GM18870 (cell line): ENCODE measurements around the gene HIVEP2.

Source experiments
- ATAC-seq: cut with Tn5 transposase; IDR thresholded peaks from one replicate; pipeline ENCODE4 v1.9.1; 2021; ENCODE audit warnings: moderate library complexity; ENCODE audit not compliant: unreplicated experiment

The HIVEP2 gene

DNA sequence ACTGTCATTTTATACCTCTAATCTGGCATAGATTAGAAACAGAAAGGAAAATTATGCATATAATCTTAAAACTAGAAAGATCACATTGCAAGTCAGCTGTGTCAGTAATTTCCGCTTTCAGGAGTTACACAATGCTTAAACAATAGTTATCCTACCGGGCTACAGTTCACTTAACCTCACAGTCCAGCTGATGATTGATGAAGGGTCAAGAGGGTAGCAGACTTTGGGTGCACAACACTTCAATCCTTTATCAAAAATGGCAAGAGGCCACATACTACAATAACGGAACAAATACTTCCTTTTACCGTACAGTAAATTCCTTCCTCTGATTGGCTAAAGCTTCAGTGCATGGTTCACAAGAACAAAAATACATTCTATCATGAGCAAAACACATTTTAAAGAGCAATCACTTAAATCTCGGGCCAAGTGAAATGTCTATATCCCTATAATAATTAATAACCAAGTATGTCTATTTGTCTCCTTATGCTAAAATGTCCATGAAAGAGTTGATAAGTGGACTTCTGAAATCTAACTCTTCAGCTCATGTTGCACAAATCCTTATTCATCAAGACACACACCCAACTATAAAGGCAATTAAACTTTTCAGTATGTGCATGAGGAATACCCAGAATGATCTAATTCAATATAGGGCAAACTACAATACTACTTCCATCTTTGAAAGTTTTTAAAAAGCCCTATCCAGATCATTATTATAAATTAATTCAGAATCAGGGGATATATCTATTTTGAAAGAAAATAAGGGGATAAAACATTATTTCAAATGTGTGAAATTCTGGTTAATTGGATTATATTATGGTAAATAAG, 76.8 kb downstream of the HIVEP2 start:
- ATAC-seq = peak; percentile 39

DNA sequence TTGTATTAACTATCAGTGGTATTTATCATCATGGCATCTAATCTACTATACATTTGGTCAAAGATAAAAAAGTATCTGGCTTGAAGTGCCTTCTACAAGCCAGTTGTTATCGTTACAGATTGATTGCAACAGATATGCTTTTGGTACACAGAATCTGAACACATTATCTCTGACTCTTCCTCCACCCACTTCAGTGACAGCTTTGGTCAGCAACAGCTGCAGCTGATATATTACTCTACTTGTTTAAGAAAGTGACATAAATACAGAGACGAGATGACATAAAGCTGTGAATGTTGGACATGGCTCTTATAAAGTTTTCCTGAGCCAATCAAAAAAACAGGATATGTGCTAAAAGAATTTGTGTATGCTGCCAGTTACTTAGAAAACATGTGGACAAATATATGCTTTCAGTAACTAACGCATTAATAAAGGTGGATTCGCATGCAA, 77.6 kb downstream of the HIVEP2 start:
- no peak for ATAC-seq

DNA sequence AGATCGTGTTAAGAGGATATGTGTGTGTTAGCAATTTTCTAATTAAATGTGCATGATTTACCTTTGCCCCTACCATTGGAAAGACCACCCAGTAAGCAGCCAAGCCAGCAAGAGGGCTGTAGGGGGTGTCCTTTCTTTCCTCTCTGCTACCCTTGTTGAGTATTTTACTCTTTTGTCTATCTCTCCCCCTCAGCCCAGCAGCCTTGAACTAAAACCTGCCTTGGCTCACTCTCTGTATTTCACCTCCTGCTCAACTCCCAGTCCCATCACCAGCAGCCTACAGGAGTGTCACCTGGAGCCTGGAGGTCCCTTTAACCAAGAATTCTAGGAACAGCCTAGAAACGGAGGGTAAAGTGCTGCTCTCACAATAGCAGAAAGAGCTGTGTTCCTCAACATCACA, 81.0 kb downstream of the HIVEP2 start:
- no peak for ATAC-seq

DNA sequence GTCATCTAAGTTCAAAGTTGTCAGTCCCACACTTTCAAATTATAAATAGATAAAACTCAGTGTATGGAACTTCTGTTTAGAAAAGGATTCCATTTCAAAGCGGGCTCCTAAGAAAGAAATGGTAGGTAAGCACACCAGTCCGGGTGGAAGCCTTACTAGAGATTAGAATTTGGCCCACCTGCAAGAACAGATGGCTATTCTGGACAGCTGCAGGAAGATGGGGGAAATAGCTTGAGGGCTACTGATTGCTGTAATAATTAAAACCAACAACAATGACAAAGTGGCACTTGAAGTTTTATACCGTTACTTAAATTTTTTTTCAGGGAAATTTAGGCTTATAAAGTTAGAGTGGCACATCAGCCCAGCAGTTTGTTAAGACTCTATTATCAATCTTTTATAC, 83.3 kb downstream of the HIVEP2 start:
- ATAC-seq = no peak

DNA sequence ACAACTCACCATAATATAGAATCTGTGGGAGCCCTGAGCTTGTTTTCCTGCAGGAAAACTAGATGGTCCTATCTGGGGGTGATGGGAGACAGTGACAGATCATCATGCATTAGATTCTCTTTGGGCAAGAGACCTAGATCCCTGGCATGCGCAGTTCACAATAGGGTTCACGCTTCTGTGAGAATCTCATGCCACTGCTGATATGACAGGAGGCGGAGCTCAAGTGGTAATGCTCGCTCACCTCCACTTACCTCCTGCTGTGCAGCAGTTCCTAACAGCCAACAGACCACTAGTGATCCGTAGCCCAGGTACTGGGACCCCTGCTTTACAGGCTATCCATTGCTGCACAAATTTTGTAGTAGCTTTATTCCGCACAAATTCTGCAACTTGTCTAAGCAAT, 84.5 kb downstream of the HIVEP2 start:
- ATAC-seq = no peak

DNA sequence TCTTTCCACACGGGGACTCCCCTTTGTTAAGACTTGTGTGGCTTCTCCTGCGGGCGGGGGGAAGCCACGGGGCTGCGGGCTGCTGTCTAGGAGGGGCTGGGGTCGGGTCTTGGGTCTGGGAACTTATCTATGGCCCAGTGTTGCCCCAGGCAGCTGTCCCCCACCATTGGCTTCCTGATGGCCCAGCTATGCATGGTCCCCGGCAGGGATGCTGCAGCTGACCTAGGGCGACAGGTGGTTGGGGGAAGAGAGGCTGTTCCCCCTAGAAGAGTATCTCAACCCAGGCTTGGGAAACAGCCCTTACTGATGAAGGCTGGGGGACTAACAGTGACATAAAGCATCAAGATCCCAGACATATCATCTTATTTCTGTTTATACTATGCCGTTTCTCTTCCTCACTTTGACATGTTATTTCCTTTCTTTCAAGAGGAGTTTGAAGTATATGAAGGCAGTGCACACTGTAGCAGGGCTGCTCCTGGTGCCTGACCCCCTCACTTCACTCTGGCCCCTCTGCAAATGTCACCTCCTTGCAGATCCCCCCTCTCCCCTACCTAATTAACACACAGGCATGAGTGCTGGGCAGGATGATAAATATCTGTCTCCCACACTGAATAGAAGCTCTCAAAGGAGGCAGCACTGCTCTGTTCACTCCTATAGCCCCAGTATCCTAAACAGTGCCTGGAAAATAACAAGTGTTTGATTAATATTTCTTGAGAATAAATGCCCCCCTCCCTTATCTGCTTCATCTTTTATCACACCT, 87.0 kb downstream of the HIVEP2 start:
- ATAC-seq = no peak

DNA sequence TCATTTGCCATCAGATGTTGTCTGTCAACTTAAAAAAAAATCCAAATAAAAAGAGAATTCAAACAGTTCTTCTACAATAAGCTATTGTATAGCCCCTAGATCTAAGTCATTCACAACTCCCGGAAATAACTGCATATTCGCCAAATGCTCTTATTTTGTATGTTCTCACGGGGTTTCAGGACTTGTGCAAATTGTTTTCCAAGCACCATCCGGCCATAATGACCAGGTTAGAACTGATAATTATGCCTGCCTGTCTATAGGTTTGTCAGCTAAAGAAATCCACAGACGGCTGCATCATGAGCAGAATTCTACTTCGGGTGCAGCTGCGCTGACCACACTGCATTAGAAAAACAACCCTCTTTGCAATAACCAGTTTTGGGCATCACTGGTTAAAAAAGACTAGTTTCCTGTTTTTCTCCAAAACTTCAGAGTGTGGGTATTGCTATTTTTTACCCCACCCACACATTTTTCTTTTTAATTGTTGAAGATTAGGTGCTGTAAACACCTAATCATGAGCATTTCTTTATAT, 87.7 kb downstream of the HIVEP2 start:
- peak; percentile 32 for ATAC-seq

DNA sequence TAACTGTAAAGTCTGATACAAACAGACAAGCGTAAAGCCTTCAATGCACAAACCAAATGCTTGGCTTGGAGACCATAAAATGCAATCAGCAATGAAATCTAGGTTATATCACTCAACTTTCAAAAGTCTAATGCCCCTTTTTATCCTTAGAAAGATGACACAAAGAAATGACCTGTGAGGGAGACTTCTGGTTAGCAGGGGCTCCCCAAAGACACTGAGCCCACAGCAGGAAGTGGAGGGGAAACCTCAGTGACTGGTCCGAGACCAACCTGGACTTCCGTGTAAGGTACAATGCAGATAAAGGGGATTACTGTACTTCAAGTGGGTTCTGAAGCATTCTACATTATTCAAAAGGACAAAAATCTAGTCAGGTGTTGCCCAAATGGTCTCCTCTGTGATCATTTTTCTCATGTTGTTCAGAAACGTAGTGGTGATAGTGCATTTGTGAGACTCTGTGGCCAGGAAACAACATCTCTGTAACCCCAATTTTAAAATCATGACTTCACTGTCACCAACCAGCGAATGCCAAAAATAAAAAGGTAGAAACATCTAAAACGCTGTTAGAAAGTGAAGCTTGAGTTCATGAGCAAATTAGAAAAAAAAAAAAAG, 88.2 kb downstream of the HIVEP2 start:
- ATAC-seq = peak; percentile 61

DNA sequence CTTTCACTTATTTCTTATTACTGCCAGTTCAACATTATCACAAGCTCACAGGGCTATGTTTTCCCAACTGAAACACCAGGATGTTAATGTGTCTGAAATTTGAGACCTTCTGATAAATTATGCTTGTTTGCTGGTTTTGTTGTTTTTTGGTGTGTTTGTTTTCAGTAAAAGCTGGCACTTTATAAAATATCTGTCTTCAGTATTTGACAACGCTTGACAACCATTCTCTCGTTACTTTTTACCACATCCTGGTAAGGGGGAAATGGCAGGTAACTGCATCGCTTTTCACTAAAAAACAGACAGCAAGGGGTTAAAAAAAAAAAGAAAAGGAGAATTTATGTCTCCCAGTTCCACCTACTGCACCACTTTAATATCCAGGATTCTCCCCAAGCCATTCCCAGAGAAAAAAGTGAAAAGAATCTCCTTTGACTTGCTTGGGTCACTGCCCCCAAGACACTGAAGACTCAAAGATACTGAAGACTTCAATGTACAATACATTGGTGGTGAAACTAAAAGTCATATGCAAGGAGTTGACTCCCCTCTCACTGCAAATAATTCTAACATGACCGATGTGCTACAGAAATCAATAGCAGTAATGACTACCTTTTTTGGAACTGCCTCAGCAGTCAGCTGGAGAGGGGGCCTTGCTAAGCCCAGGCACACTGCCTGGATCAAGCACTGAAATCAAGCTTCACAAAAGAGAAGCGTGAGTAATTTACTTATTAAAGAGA, 88.9 kb downstream of the HIVEP2 start:
- peak; percentile 21 for ATAC-seq

DNA sequence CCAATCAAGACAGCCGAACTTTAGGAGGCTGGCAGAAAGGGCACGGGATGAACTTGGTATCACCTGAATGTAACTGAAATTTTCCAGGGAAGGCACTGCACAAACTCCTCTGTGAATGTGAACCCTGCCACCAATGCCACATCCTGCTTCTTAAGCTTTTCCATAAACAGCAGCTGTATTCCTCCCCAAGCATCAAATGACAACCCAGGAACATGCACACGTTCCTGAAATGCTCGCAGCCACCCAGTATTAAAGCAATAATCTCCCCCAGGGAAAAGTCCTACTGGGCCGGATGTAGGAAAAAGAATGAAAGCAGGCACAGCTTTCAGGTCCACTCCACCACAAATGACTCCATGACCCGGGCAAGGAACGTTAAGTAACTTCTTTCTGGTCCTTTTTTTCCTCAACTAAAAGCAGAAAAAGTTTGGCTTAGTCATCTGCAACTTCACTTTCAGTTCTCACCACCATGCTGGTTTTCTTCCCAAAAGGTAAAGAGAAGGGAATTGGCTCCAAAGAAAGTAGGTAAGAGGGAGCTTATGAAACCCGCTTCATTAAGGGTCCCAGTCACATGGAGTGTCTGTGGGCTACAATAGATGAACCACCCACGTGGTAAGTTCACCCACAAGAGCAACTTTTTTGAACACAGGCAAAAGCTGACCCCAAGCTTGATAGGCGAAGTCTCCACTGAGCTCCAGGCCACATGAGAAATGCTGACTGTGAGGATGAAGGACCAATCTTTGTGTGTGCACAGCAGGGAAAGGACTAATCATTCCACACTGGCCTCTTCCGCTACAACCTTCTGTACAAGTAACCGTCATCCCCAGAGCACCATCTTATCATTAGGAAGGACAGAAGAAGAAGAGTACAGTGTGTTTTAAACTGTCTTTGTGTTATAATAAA, 90.1 kb downstream of the HIVEP2 start:
- ATAC-seq = no peak

DNA sequence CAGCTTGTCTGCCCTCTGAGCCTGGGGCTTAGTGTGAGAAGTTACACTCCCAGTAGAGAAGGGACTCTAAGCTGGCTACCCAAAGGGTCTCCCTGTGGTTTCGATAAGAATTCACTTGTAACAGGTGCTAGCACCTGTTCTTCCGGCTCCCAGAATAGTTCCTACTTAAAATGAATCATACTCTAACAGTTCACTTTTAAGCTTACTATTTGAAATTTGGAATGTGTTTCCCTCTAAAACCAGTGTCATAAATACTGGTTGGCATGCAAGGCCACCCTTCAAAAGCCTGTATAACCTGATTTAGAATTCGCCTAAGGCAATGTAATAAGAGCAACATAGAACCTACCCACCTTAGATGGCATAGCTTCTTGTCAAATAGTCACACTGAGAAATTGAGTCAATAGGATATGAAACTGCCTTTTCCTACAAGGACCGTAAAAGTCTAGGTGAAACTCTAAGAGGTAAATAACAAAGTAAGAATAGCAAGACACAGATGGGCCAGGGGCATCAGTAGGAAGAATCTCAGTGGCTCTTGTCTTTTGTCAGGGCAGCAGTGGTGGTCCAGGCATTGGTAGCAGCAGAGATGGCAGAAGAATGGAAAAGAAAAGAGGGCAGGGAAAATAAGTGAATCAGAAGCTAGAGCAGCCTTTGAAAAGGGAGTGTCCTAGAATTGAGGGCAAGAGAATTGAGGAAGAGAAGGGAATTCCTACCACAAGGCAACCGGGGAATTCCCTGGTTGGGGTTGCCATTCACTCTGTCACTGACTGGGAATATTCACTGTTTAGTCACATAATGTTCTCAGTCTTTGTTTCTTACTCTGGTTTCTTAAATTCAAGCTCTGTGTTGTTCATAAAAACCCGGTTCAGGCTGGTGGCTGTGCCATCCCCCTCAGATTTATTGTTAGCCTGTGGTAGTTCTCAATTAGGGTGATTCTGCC, 91.5 kb downstream of the HIVEP2 start:
- no peak for ATAC-seq

DNA sequence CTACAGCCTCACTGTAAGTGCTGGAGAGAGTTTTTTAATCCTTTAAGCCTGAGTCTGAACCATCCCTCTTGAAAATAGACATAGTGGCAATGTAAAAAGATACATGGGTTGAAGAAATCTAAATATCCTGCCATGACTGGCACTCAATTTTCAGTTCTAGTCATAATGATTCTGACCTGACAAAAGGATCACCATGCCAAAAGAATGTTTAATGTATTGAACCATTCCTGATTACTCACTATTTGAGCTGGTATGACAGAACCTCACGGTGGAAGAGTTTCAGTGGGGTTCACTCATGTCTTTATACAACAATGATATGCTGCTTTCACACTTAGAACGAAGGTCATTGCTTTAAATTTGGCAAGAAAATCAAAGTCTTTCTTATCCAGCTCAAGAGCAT, 93.4 kb downstream of the HIVEP2 start:
- no peak for ATAC-seq

DNA sequence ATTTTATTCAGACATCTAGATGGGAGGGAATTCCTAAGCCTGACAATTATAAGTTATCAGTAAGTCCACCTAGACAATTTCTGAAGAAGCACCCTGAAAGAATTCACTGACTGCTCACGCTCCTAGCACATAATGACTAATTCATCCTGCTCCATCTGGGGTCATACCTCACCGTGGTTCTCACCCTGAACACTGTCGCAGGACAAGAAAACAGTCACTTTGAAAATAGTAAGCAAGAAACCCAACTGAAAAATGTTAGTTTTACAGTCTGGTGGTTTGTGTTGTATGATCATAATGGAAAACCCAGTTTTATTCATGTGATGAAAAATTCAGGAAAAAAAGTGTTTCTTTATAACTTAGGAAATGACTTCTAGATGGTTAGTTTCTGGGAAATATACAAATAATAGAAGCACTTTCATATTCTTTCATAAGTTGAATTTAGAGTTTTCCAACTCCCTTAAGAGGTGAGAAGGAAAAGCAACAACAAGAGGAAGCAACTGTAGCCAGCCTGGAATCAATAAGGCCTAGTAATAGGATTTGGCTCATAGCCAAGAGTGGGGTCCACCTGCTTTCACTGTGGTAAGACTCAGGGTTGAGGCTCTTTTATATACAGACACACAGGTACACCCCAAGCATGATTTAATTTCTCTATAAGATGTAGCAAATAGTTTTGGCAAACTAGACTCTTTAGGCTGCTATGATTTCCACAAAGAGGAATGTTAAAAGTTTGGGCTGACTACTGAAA, 94.1 kb downstream of the HIVEP2 start:
- peak; percentile 62 for ATAC-seq

DNA sequence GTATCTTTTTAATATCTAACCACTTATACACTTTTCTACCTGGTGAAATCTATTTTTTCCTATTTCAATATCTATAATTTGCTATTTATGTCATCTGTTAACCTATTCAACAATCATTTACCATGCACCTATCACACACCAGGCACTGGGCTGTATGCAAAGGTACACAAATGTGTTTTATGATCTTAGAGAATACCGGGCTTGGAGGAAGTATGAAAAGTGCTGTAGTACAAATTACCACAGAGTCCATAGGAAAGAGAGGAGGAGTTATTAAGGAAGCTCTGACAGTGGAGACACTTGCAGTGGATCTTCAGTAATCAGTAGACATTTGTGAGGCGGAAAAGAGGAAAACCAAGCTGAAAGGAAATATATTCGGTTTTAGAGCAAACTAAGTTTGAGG, 96.0 kb downstream of the HIVEP2 start:
- no peak for ATAC-seq

DNA sequence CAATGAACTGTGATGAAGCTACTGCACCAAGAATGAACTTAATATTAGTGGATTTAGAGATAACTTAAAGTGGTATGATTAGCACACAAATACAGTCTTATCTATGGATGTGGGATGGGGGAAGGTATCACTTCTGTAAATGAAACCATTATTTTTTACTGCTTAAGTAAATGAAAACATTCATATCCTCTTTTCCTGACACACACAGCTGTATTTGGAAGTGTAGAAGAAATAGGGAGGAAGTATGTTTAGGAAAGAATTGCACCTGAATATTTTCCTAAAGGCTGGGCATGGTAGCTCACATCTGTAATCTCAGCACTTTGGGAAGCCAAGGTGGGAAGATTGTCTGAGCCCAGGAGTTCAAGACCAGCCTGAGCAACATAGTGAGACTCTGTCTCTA, 96.8 kb downstream of the HIVEP2 start:
- ATAC-seq = no peak

DNA sequence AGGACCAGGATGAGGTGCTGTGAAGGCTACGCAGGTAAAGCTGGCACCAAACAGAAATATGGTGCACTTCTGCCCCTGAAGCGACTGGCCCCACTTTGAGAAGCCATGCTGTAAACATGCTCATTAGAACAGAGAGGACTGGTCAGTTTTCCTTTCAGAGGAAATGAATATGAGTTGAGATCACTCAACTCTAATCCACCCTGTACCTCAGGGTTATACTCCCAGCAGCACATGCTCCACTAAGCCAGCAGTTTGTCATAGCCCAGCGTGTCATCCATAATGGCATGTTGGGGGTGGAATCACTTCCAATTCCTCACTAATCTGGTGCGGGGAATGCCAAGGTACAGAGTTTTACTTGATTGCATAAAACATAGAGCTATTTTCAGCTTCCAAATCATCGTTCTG, 98.1 kb downstream of the HIVEP2 start:
- ATAC-seq = no peak

DNA sequence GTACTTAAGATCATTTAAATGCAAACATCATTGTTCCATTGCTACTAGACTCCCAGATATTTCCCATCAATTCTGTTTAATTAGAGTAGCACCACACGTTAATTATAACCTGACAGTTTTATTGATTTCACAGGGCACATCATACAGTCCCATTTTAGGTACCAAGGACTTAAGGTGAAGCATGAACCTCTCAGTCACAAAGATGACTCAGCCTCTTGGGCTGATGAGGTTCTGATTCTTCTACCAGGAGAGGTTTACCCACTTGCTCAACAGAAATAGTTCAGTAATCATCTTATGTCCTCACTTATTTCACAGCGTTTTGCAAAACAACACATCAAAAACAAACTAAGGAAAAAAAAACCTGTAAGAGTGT, 98.5 kb downstream of the HIVEP2 start:
- ATAC-seq = no peak
